ENCODE data around the gene PPTC7.

The PPTC7 gene

GRCh38 chr12:110503432-110503831 lies 79.7 kb downstream of the PPTC7 start:
- H3K79me1 ChIP-seq (ENCODE audit: low read depth, low read length): no peaks in the 10 kb centered on the region
- no peaks in the 10 kb centered on the region for H3K27me3 ChIP-seq (ENCODE audit: control insufficient read depth in 3 of 3, insufficient read depth in 3 of 3, low read depth in 1 of 3, low read length in 3 of 3)
- H3K27ac ChIP-seq (replicated peaks; ENCODE audit: low read length): no peak overlapping the region
- no peak overlapping the region for H3K4me3 ChIP-seq (ENCODE audit: low read length in 2 of 2)
- H3K36me3 ChIP-seq (replicated peaks in 1 of 2; ENCODE audit: control insufficient read depth in 2 of 2, insufficient read depth in 2 of 2, low read length in 2 of 2): peaks cover 0 to 15% of the 10 kb centered on the region in 2 donors
- H3K23ac ChIP-seq (ENCODE audit: low read depth, low read length, poor library complexity): no peak overlapping the region
- no peak overlapping the region for H2AFZ ChIP-seq (ENCODE audit: low read length)
- H3K4me1 ChIP-seq (ENCODE audit: control insufficient read depth in 2 of 2, insufficient read depth in 1 of 2, low read depth in 1 of 2, low read length in 2 of 2): peaks cover 0 to 4% of the 10 kb centered on the region in 2 donors
- WGBS, 2 donors (ENCODE audit: extremely low coverage in 2 of 2, insufficient read length in 2 of 2, insufficient replicate concordance in 1 of 2): no CpG with 5 or more reads among the region's 1 CpG
- peaks cover 3 to 4% of the 10 kb centered on the region in 2 donors for H3K9me3 ChIP-seq (replicated peaks in 1 of 2; ENCODE audit: control insufficient read depth in 2 of 2, insufficient read depth in 1 of 2, low read depth in 1 of 2, low read length in 2 of 2)
- no peak overlapping the region for H2AK5ac ChIP-seq (ENCODE audit: low read depth, low read length)
- no peak overlapping the region for H3K4me2 ChIP-seq (ENCODE audit: insufficient read depth, low read length, poor library complexity, severe bottlenecking)
- H3K9ac ChIP-seq (ENCODE audit: low read depth, low read length, poor library complexity): no peak overlapping the region
- H3K14ac ChIP-seq (ENCODE audit: low read length): no peak overlapping the region
- no peak overlapping the region for H4K8ac ChIP-seq (ENCODE audit: low read depth, low read length)
- no peak overlapping the region for H2BK12ac ChIP-seq (ENCODE audit: low read length)
- DNase-seq (ENCODE audit: low spot score): no peak
- no peak overlapping the region for H2BK120ac ChIP-seq (ENCODE audit: low read depth, low read length)
- H2BK5ac ChIP-seq (ENCODE audit: low read length): no peak overlapping the region
- H4K91ac ChIP-seq (ENCODE audit: low read depth, low read length, poor library complexity): no peak overlapping the region
- H3K18ac ChIP-seq (ENCODE audit: low read length): no peak overlapping the region
- H2BK15ac ChIP-seq (ENCODE audit: low read length): no peak overlapping the region
- H3K4ac ChIP-seq (ENCODE audit: low read length): no peak overlapping the region

GRCh38 chr12:110501752-110502738 lies 81.1 kb downstream of the PPTC7 start, which contains the start of the genes RAD9B and VPS29:
RAD9B (plus strand) TSS chr12:110502331; CDS start chr12:110502338, 7 bp downstream.
VPS29 (minus strand) TSS chr12:110502111; CDS start chr12:110502051, 60 bp downstream.
- Histone ChIP-seq H3K36me3 (replicated peaks in 1 of 2; ENCODE audit: control insufficient read depth in 2 of 2, insufficient read depth in 2 of 2, low read length in 2 of 2) (peaks cover 0 to 25% of the 10 kb centered on the region in 2 donors), H3K27me3 (ENCODE audit: control insufficient read depth in 3 of 3, insufficient read depth in 3 of 3, low read depth in 1 of 3, low read length in 3 of 3) (no peaks in the 10 kb centered on the region), H2AK5ac (ENCODE audit: low read depth, low read length) (peak within 1 kb of the TSS; percentile 24), H3K27ac (replicated peaks; ENCODE audit: low read length) (no peak within 1 kb of the TSS), H3K4me1 (ENCODE audit: control insufficient read depth in 2 of 2, insufficient read depth in 1 of 2, low read depth in 1 of 2, low read length in 2 of 2) (peaks cover 0 to 4% of the 10 kb centered on the region in 2 donors), H4K8ac (ENCODE audit: low read depth, low read length) (peak within 1 kb of the TSS; percentile 53), H3K4me2 (ENCODE audit: insufficient read depth, low read length, poor library complexity, severe bottlenecking) (peak within 1 kb of the TSS; percentile 45), H3K4ac (ENCODE audit: low read length) (no peak within 1 kb of the TSS), H3K79me1 (ENCODE audit: low read depth, low read length) (no peaks in the 10 kb centered on the region), H3K14ac (ENCODE audit: low read length) (no peak within 1 kb of the TSS), H2BK5ac (ENCODE audit: low read length) (no peak within 1 kb of the TSS), H3K18ac (ENCODE audit: low read length) (peak within 1 kb of the TSS; percentile 90), H4K91ac (ENCODE audit: low read depth, low read length, poor library complexity) (no peak within 1 kb of the TSS), H3K23ac (ENCODE audit: low read depth, low read length, poor library complexity) (peak within 1 kb of the TSS; percentile 57), H3K9ac (ENCODE audit: low read depth, low read length, poor library complexity) (peak within 1 kb of the TSS; percentile 89), H2AFZ (ENCODE audit: low read length) (peak within 1 kb of the TSS; percentile 86), H2BK120ac (ENCODE audit: low read depth, low read length) (no peak within 1 kb of the TSS), H2BK12ac (ENCODE audit: low read length) (no peak within 1 kb of the TSS), H2BK15ac (ENCODE audit: low read length) (peak within 1 kb of the TSS; percentile 74), H3K9me3 (replicated peaks in 1 of 2; ENCODE audit: control insufficient read depth in 2 of 2, insufficient read depth in 1 of 2, low read depth in 1 of 2, low read length in 2 of 2) (peaks cover 3 to 4% of the 10 kb centered on the region in 2 donors), H3K4me3 (ENCODE audit: low read length in 2 of 2) (peak within 1 kb of the TSS; percentile 86 to 96)
- no CpG with 5 or more reads among the region's 61 CpGs for WGBS, 2 donors (ENCODE audit: extremely low coverage in 2 of 2, insufficient read length in 2 of 2, insufficient replicate concordance in 1 of 2)
- DNase-seq (ENCODE audit: low spot score): peak; percentile 94

- Histone ChIP-seq H2BK12ac (ENCODE audit: low read length) (no peak overlapping the region), H3K4me1 (ENCODE audit: control insufficient read depth in 2 of 2, insufficient read depth in 1 of 2, low read depth in 1 of 2, low read length in 2 of 2) (peaks cover 0 to 4% of the 10 kb centered on the region in 2 donors), H3K36me3 (replicated peaks in 1 of 2; ENCODE audit: control insufficient read depth in 2 of 2, insufficient read depth in 2 of 2, low read length in 2 of 2) (peaks cover 0 to 30% of the 10 kb centered on the region in 2 donors), H2BK120ac (ENCODE audit: low read depth, low read length) (no peak overlapping the region), H3K27me3 (ENCODE audit: control insufficient read depth in 3 of 3, insufficient read depth in 3 of 3, low read depth in 1 of 3, low read length in 3 of 3) (no peaks in the 10 kb centered on the region), H3K4me2 (ENCODE audit: insufficient read depth, low read length, poor library complexity, severe bottlenecking) (peak overlapping the region; percentile 45), H3K14ac (ENCODE audit: low read length) (no peak overlapping the region), H3K23ac (ENCODE audit: low read depth, low read length, poor library complexity) (no peak overlapping the region), H2BK5ac (ENCODE audit: low read length) (no peak overlapping the region), H3K9me3 (replicated peaks in 1 of 2; ENCODE audit: control insufficient read depth in 2 of 2, insufficient read depth in 1 of 2, low read depth in 1 of 2, low read length in 2 of 2) (peaks cover 3 to 4% of the 10 kb centered on the region in 2 donors), H3K4me3 (ENCODE audit: low read length in 2 of 2) (peak overlapping the region; percentile 86 to 96), H3K4ac (ENCODE audit: low read length) (no peak overlapping the region), H3K18ac (ENCODE audit: low read length) (no peak overlapping the region), H2AFZ (ENCODE audit: low read length) (peak overlapping the region; percentile 86), H4K8ac (ENCODE audit: low read depth, low read length) (no peak overlapping the region), H3K79me1 (ENCODE audit: low read depth, low read length) (no peaks in the 10 kb centered on the region), H3K27ac (replicated peaks; ENCODE audit: low read length) (no peak overlapping the region), H2AK5ac (ENCODE audit: low read depth, low read length) (no peak overlapping the region), H4K91ac (ENCODE audit: low read depth, low read length, poor library complexity) (no peak overlapping the region), H3K9ac (ENCODE audit: low read depth, low read length, poor library complexity) (peak overlapping the region; percentile 89), H2BK15ac (ENCODE audit: low read length) (no peak overlapping the region)
- WGBS, 2 donors (ENCODE audit: extremely low coverage in 2 of 2, insufficient read length in 2 of 2, insufficient replicate concordance in 1 of 2): no CpG with 5 or more reads among the region's 17 CpGs
- DNase-seq (ENCODE audit: low spot score): peak; percentile 2
Observed at GRCh38 chr12:110501399-110501751, 81.7 kb downstream of the PPTC7 start.

Measured in neuronal stem cell (in vitro differentiated cells).